Ammon's horn (tissue), 1 donor: ENCODE data around the gene MAN2A1.
"Not testable (repeated sequence)": the region's sequence is repeated elsewhere in the genome, so short reads cannot be mapped to it uniquely, and the experiment has no call there.

Source experiments
- DNase-seq: peaks from one replicate; pipeline ENCODE4 v3.0.0-alpha.2; 2016; ENCODE audit warnings: low spot score

MAN2A1 gene

GRCh38 chr5:109756543-109757185 is 66.9 kb downstream of the MAN2A1 start:
- DNase-seq, result no peak

- DNase-seq, result no peak
Measured at GRCh38 chr5:109757490-109757889, 67.8 kb downstream of the MAN2A1 start.

GRCh38 chr5:109759306-109759705 is 69.6 kb downstream of the MAN2A1 start:
- DNase-seq, result no peak

DNA sequence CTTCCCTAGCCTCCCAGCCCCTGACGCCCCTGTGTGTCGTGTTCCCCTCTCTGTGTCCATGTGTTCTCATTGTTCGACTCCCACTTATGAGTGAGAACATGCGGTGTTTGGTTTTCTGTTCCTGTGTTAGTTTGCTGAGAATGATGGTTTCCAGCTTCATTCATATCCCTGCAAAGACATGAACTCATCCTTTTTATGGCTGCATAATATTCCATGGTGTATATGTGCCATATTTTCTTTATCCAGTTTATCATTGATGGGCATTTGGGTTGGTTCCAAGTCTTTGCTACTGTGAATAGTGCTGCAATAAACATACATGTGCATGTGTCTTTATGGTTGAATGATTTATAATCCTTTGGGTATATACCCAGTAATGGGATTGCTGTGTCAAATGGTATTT is 70.4 kb downstream of the MAN2A1 start:
- not testable (repeated sequence) for DNase-seq

DNA sequence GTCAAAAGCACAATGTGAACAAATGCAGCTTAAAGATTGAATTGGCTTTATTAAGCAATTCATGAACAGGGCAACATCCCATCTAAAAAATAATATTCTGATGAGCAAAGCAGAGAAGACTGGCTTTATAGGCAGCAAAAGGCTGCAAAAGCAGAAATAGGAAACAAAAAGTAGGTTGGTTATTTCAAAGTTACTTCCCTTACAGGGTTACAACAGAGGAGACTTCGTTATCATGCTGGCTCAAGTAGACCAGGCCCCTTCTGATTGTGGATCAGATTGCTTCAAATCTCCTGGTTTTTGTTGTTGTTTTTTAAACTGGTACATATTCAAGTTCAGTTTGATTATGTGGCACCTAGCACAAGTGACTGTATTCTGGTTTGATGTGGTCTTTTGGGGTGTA is 73.1 kb downstream of the MAN2A1 start:
- DNase-seq, result no peak

DNA sequence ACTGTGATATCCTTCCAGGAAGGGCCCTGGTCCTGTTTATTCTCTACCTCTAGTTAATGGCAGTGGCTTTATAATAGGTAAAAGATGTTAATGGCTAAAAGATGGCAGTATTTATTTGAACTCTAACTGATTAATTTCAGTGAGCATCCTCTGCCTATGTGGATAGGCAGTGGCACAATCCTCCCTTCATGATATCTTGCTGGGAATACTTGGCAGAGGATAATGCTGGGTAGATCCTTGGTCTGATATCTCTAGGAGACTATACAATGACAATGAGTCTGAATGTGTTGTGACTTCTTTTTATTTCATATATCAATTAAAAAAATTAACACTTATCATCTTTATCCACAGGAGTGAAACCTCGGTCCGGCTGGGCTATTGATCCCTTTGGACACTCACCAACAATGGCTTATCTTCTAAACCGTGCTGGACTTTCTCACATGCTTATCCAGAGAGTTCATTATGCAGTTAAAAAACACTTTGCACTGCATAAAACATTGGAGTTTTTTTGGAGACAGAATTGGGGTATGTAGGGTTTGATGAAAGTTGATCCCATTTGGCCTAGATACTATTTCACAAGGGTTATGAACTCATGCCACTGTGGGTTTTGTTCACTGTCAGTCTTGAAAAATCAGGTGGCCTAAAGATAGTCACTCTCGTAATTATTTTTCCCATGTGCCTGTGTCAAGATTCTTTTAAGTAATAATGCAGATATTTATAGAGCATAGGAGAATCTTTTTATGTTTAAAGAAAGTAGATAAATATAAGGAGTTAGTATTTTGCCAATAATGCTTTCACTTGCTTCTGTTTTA is 77.7 kb downstream of the MAN2A1 start:
- no peak for DNase-seq

DNA sequence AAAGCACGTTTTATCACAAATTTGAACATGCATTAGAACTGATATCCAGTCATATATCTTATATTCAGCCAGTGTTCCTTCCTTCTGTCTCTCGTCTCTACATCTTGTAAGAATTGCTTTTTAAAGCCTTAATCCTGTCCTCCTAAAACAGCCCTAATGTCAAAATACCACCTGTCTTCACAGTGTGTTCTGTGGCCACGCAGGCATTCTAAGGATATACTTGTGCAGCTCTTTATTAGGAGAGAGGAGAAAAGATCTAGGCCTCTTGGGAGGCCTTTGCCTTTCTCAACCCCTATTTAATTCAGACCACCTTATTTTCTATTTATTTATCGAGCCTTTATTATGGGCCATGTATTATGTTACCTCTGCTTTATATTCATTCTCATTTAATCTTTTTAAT is 78.3 kb downstream of the MAN2A1 start:
- DNase-seq, result no peak

DNA sequence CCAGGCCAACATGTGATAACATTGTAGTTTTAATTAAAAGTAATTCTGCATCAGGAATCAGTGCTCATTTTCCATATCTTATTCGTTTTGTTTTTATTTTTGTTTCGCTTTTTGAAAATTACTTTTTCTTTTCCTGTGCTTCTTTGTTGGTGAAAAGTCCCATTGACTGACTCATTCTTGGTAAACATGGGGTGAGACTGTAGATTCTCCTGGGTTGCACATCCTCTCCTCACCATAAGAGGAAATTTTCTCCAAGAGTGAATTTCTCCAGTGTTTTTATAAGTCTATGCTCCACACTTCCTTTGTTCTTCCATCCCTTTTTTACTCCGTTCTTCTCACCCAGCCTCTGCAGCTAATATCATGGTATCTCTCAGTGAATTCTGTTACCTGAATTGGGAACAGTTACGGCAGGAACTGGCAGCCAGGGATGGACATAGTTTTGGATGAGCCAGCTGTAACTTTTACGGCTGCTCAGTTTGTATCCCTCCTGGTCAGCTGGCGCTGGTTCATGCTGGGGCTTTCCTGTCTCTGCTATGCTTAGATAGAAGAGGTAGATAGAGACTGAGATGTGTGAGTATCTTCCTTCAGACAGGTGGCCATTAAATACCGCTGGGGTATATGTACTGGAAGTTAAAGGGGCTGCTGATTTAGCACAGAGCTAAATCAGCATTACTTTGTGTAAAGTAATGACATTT is 80.0 kb downstream of the MAN2A1 start:
- DNase-seq, result no peak

DNA sequence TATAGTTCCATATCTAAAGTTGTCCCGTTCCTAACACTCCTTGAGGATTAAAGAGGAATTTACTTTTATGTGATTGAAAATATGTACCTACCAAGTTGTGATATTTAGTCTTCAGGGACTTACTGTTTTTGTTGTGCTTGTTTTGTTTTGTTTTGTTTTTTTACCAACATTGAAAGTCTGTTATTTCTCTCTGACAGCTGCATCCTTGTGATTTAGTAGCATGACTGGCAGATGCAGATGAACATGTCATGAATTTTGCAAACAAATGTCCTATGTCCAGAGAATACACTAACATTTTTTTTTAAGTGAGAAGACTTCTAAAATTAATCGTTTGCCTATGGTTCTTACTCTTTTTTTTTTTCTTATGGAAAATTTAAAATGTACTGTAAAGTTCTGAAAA is 85.4 kb downstream of the MAN2A1 start:
- DNase-seq, result no peak

- DNase-seq, result no peak
Measured at GRCh38 chr5:109779036-109779735, 89.5 kb downstream of the MAN2A1 start.

DNA sequence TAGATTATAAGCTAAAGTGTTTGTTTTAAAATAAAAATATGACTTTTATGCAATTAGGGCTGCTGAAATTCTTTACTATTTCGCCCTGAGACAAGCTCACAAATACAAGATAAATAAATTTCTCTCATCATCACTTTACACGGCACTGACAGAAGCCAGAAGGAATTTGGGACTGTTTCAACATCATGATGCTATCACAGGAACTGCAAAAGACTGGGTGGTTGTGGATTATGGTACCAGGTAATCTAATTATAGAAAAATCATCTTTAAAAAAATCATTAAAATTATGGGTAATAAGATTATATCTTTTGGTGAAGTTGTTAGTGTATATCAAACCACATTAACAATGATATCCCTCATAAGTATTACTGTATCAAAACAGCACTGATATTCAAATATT is 95.0 kb downstream of the MAN2A1 start:
- DNase-seq, result no peak

DNA sequence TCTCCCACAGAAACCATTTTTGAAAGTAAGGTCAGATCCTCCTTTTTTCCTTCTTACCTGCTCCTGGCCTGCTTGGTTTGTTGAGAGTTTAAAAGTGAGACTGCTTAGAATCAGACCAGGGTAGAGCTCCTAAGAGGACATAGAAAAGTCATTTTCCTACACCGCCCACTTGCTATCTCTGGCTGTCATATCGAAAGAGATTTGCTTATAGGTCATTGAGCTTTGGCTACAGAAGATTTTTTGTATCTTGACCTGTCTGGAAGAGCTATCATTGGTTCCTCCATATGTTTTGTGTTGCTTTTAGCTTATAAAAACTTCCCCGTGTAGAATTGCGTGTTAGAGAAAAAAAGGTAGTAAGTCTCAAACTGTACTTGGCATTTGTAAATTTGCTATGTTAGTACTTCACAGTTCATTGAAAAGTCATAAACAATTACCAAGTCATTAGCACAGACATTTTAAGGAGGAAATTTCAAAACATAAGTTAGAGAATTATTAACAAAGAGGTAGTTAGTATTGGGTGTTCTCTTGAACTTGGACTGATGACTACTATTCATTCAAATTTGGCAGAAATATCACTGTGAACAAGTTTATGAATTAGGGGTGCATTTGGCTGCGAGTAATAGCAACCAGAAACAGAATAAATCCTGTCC is 96.6 kb downstream of the MAN2A1 start:
- DNase-seq, result no peak

DNA sequence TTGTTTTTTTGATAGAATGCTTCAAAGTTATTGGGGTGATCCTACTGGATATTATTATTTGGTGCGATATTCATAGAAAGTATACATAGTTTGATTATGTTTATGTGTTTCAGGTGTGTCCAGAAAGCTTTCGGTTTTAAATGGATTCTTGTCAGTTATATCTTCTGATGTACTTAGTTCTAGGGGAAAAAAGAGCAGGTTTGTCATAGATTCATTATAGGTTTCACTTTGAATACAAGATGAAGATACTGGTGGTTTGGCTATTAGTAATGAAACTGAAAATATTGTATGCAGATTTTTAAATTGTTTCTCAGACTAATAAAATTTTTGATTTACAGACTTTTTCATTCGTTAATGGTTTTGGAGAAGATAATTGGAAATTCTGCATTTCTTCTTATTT is 98.9 kb downstream of the MAN2A1 start:
- no peak for DNase-seq

DNA sequence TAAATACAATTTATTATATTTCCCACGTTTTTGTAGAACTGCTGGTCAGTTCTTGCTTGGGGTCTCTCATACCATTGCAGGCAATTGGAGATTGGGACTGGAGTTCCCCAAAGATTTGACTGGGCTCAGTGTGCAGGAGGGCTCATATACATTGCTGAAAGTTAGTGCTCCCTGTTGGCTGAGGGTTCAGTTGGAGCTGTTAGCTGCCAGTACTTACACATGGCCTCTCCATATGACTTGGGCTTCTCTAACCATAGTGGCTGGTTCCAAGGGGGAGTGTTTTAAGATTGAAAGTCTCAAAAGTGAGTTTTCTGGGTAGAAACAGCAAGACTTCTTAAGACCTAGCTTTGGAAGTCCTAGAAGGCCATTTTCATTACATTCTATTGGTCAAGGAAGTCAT is 102.9 kb downstream of the MAN2A1 start:
- DNase-seq, result no peak

GRCh38 chr5:109803854-109804253 is 114.1 kb downstream of the MAN2A1 start:
- no peak for DNase-seq

DNA sequence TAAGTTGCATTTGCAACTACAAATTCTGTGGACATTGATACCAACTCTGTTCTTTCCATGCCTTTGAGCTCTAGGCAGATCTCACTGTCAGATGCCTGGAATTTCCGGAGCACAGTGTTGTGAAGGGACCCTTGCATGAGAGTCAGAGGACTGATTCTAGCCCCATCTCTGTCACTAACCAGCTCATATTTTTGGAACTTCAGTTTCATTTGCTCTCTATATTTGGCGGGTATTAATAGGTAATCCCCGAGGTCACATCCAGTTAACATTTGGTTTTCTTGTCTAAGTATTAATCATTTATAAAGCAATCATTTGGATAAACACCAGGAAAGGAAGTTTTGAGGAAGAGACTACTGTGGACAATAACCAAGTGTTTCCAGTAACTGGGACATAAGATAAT is 115.7 kb downstream of the MAN2A1 start:
- no peak for DNase-seq

DNA sequence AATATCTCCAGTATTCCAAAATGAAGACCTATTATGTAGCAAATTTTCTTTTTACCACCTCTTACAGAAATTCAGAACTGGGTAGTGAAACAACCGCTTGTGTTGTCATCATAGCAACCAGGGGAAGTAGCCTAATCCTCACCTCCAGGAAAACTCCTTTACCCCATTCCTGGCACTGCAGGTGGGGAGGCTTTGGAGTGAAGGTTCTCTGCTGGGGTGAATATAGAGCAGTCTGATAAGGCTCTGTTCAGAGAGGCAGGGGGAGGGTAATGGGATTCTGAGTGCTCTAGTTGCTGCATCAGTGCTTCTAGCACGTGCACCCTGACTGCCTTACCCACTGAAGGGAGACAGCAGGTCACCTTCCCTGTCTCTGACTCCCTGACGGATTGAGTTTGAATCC is 116.2 kb downstream of the MAN2A1 start:
- DNase-seq, result no peak

- no peak for DNase-seq
Measured at GRCh38 chr5:109812698-109813097, 123.0 kb downstream of the MAN2A1 start.

DNA sequence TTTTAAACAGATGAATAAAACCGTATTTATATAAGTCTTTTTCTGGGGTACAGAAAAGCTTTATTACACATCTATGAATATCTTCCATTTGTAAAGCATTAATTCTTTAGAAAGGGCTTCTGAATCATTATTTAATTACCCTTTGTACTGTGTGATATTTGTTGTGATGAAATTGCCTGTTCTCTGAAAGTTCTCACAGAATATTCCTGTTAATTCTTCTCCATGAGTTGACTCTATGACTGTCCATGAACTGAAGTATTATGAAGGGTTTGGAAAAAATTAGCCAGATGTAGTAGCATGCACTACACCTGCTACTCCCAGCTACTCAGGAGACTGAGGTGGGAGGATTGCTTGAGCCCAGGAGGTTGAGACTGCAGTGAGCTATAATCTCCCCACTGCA is 127.0 kb downstream of the MAN2A1 start:
- no peak for DNase-seq

GRCh38 chr5:109819878-109820277 is 130.2 kb downstream of the MAN2A1 start:
- DNase-seq, result no peak

GRCh38 chr5:109823597-109823996 is 133.9 kb downstream of the MAN2A1 start:
- no peak for DNase-seq

- no peak for DNase-seq
Measured at GRCh38 chr5:109825450-109825849, 135.7 kb downstream of the MAN2A1 start.
